HG02981 (cell line): ENCODE results near the gene SLC8A1.

ENCODE experiments used
- ATAC-seq: cut with Tn5 transposase; IDR thresholded peaks from one replicate; pipeline ENCODE4 v1.9.1; 2021; ENCODE audit warnings: mild to moderate bottlenecking, moderate library complexity; ENCODE audit not compliant: unreplicated experiment

SLC8A1 gene

GRCh38 chr2:40451918-40452605, at the start of gene SLC8A1:
TSS of gene SLC8A1 (minus strand) at chr2:40452090.
- ATAC-seq = no peak

- no peak for ATAC-seq
These were observed 47.5 kb upstream of the SLC8A1 start for GRCh38 chr2:40499437-40499836.

GRCh38 chr2:40497251-40497859, 45.5 kb upstream of the SLC8A1 start:
- no peak for ATAC-seq

- ATAC-seq = no peak
These were observed 37.7 kb upstream of the SLC8A1 start for GRCh38 chr2:40489678-40489960.

- no peak for ATAC-seq
These were observed 37.2 kb upstream of the SLC8A1 start for GRCh38 chr2:40488927-40489677.

GRCh38 chr2:40488101-40488601, 36.3 kb upstream of the SLC8A1 start:
- ATAC-seq = no peak

- no peak for ATAC-seq
These were observed 35.7 kb upstream of the SLC8A1 start for GRCh38 chr2:40487602-40488001.

- no peak for ATAC-seq
These were observed 34.0 kb upstream of the SLC8A1 start for GRCh38 chr2:40485854-40486253.

GRCh38 chr2:40485318-40485717, 33.4 kb upstream of the SLC8A1 start:
- ATAC-seq = no peak

- no peak for ATAC-seq
These were observed 31.8 kb upstream of the SLC8A1 start for GRCh38 chr2:40483549-40484243.

GRCh38 chr2:40480596-40480995, 28.7 kb upstream of the SLC8A1 start:
- ATAC-seq = no peak

- ATAC-seq = no peak
These were observed 28.2 kb upstream of the SLC8A1 start for GRCh38 chr2:40480073-40480472.

GRCh38 chr2:40477361-40477760, 25.5 kb upstream of the SLC8A1 start:
- ATAC-seq = no peak

- ATAC-seq = no peak
These were observed 24.5 kb upstream of the SLC8A1 start for GRCh38 chr2:40476436-40476835.

- no peak for ATAC-seq
These were observed 22.4 kb upstream of the SLC8A1 start for GRCh38 chr2:40474306-40474705.

- ATAC-seq = no peak
These were observed 20.0 kb upstream of the SLC8A1 start for GRCh38 chr2:40471866-40472265.

- no peak for ATAC-seq
These were observed 19.2 kb upstream of the SLC8A1 start for GRCh38 chr2:40470822-40471813.

- ATAC-seq = no peak
These were observed 15.2 kb upstream of the SLC8A1 start for GRCh38 chr2:40466935-40467572.

GRCh38 chr2:40466332-40466906, 14.5 kb upstream of the SLC8A1 start:
- no peak for ATAC-seq
